Vagina (tissue), 2 donors: Measurements from ENCODE around the gene STARD10. TPM values are rescaled to one million over a fixed set of nuclear protein-coding genes. Genes with fewer than 3 reads are reported as not detected.

Experiments
- DNase-seq, 2 donors: peaks; one replicate each; pipeline ENCODE4 v3.0.0-alpha.2; 2017; ENCODE audit errors: extremely low spot score in 2 of 2
- H3K27ac ChIP-seq: fragments of 200-600 bp; sonication (generic); one replicate; pipeline ENCODE4 v1.5.1; 2019
- H3K27me3 ChIP-seq: fragments of 200-600 bp; sonication (generic); one replicate; pipeline ENCODE4 v1.5.1; 2019
- H3K36me3 ChIP-seq, 2 donors: fragments of 200-600 bp; sonication (generic); one replicate each; pipeline ENCODE4 v1.5.1; 2017 to 2019
- H3K4me1 ChIP-seq: fragments of 200-600 bp; sonication (generic); one replicate; pipeline ENCODE4 v1.5.1; 2019
- H3K4me3 ChIP-seq, 2 donors: fragments of 200-600 bp; sonication (generic); 1 replicate in 1 of 2; 2 replicates in 1 of 2; pipeline ENCODE4 v1.5.1; 2016 to 2019
- H3K9me3 ChIP-seq: fragments of 200-600 bp; sonication (generic); one replicate; pipeline ENCODE4 v1.5.1; 2019
- CTCF ChIP-seq, 3 experiments: fragments of 450-650 bp in 2 of 3; fragments of 200-600 bp in 1 of 3; sonication (generic) in 1 of 3; IDR thresholded peaks; one replicate each; pipeline ENCODE4 v1.5.1; 2017 to 2019; ENCODE audit warnings: antibody characterized with exemption in 3 of 3, mild to moderate bottlenecking in 2 of 3, moderate library complexity in 2 of 3
- POLR2A ChIP-seq, 2 donors: fragments of 450-650 bp; IDR thresholded peaks; one replicate each; pipeline ENCODE4 v1.6.1; 2017; ENCODE audit warnings: antibody characterized with exemption in 2 of 2, mild to moderate bottlenecking in 2 of 2, moderate library complexity in 2 of 2
- POLR2AphosphoS5 ChIP-seq, 2 donors: sonication (generic); formaldehyde crosslinking; IDR thresholded peaks; one replicate each; pipeline ENCODE4 v1.9.0; 2017; ENCODE audit warnings: antibody characterized with exemption in 2 of 2, mild to moderate bottlenecking in 2 of 2, low read depth in 1 of 2; ENCODE audit not compliant: insufficient read depth in 1 of 2
- intact Hi-C: fragments of 100-400 bp; cut with DNase I; formaldehyde crosslinking; loops from one replicate; pipeline ENCODE4 v1.15.1; 2023
- total RNA-seq: library from RNA; depleted of rRNA; stranded (reverse); fragments of >200 nt; gene quantifications from one replicate; pipeline ENCODE4 v1.2.3, GENCODE V29; 2016

STARD10 gene
- total RNA-seq, 1 donor from 2014 or later: 75.9 TPM

- peak overlapping the region; percentile 62 to 68 for H3K4me3 ChIP-seq
- peak overlapping the region; percentile 26 for H3K27ac ChIP-seq
- no peak for TF ChIP-seq POLR2A (IDR thresholded peaks at IDR 0.05)
Measured at GRCh38 chr11:72720047-72720446, 73.8 kb downstream of the STARD10 start.

GRCh38 chr11:72719551-72719950 is 74.3 kb downstream of the STARD10 start:
- no peak for TF ChIP-seq POLR2A (IDR thresholded peaks at IDR 0.05)
- TF ChIP-seq POLR2AphosphoS5 (IDR thresholded peaks at IDR 0.05; ENCODE audit: insufficient read depth in 1 of 2, low read depth in 1 of 2): no peak
- TF ChIP-seq CTCF (IDR thresholded peaks at IDR 0.05): no peak
- H3K27me3 ChIP-seq: no peaks in the 10 kb centered on the region
- peak overlapping the region; percentile 26 for H3K27ac ChIP-seq
- H3K4me3 ChIP-seq: peak overlapping the region in 1 of 2 donors; percentile 62
- intact Hi-C loops: no loop called here
- H3K9me3 ChIP-seq: no peaks in the 10 kb centered on the region
- no peak for DNase-seq
- H3K36me3 ChIP-seq: no peaks in the 10 kb centered on the region
- H3K4me1 ChIP-seq: peaks cover 66% of the 10 kb centered on the region

More at GRCh38 chr11:72720047-72720446, 73.8 kb downstream of the STARD10 start:
- Histone ChIP-seq H3K36me3 (no peaks in the 10 kb centered on the region), H3K9me3 (no peaks in the 10 kb centered on the region), H3K27me3 (no peaks in the 10 kb centered on the region), H3K4me1 (peaks cover 70% of the 10 kb centered on the region)
- intact Hi-C loops: loop anchor here (5.0 kb wide), 2 partner anchors 72 to 457 kb away; partner anchors contain the start of gene STARD10
- DNase-seq: no peak

- intact Hi-C loops: no loop called here
- Histone ChIP-seq H3K9me3 (no peaks in the 10 kb centered on the region), H3K27me3 (no peaks in the 10 kb centered on the region), H3K4me3 (no peak overlapping the region), H3K36me3 (no peaks in the 10 kb centered on the region), H3K27ac (no peak overlapping the region), H3K4me1 (peaks cover 66% of the 10 kb centered on the region)
- no peak for TF ChIP-seq POLR2AphosphoS5 (IDR thresholded peaks at IDR 0.05; ENCODE audit: insufficient read depth in 1 of 2, low read depth in 1 of 2)
- no peak for TF ChIP-seq POLR2A (IDR thresholded peaks at IDR 0.05)
- TF ChIP-seq CTCF (IDR thresholded peaks at IDR 0.05): no peak
- no peak for DNase-seq
Measured at GRCh38 chr11:72719144-72719543, 74.7 kb downstream of the STARD10 start.

GRCh38 chr11:72718101-72718501 is 75.7 kb downstream of the STARD10 start:
- H3K36me3 ChIP-seq: no peaks in the 10 kb centered on the region
- intact Hi-C loops: no loop called here
- DNase-seq: no peak
- H3K9me3 ChIP-seq: no peaks in the 10 kb centered on the region
- H3K27me3 ChIP-seq: no peaks in the 10 kb centered on the region
- no peak for TF ChIP-seq POLR2AphosphoS5 (IDR thresholded peaks at IDR 0.05; ENCODE audit: insufficient read depth in 1 of 2, low read depth in 1 of 2)
- TF ChIP-seq POLR2A (IDR thresholded peaks at IDR 0.05): no peak
- no peak for TF ChIP-seq CTCF (IDR thresholded peaks at IDR 0.05)
- H3K4me1 ChIP-seq: peaks cover 66% of the 10 kb centered on the region
- no peak overlapping the region for H3K27ac ChIP-seq
- H3K4me3 ChIP-seq: no peak overlapping the region

GRCh38 chr11:72716788-72717435 is 76.9 kb downstream of the STARD10 start:
- no peak for TF ChIP-seq CTCF (IDR thresholded peaks at IDR 0.05)
- TF ChIP-seq POLR2A (IDR thresholded peaks at IDR 0.05): no peak
- H3K27ac ChIP-seq: no peak overlapping the region

More at GRCh38 chr11:72716788-72717435, 76.9 kb downstream of the STARD10 start:
- Histone ChIP-seq H3K9me3 (no peaks in the 10 kb centered on the region), H3K36me3 (peaks cover 0 to 2% of the 10 kb centered on the region in 2 donors), H3K4me3 (no peak overlapping the region), H3K27me3 (no peaks in the 10 kb centered on the region), H3K4me1 (peaks cover 66% of the 10 kb centered on the region)
- DNase-seq: no peak
- intact Hi-C loops: no loop called here
